EH (cell line): ENCODE measurements around the gene KMT2A.
"Not testable (repeated sequence)": the region's sequence is repeated elsewhere in the genome, so short reads cannot be mapped to it uniquely, and the experiment has no call there.

Experiments used
- DNase-seq: peaks from one replicate; pipeline ENCODE4 v3.0.0-alpha.2; 2015; ENCODE audit warnings: low read depth

The KMT2A gene

GRCh38 chr11:118435893-118436624, at the start of gene KMT2A:
TSS of gene KMT2A (plus strand) at chr11:118436492. CDS start at chr11:118436513, 21 bp downstream.
- peak; percentile 96 for DNase-seq

DNA sequence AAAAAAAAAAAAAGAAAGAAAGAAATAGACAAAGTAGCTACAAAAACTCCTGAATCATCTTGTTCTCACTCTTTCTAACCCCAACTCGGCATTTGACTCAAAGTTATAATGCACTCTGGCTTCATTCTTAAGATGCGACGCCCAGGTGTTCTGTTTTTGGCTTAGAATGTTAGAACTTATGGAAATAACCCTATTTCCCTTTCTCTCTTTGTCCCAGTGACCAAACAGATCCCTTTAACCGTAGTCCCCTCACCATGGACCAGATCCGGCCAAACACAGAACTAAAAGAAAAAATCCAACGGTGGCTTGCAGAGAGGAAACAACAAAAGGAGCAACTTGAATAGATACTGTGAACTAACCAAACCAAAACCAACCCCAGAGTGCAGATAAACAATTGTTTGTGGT, 40.2 kb upstream of the KMT2A start:
- DNase-seq: no peak

- DNase-seq: no peak
These were observed 38.8 kb upstream of the KMT2A start for GRCh38 chr11:118397448-118397847.

GRCh38 chr11:118398791-118399559, 37.3 kb upstream of the KMT2A start:
- no peak for DNase-seq

DNA sequence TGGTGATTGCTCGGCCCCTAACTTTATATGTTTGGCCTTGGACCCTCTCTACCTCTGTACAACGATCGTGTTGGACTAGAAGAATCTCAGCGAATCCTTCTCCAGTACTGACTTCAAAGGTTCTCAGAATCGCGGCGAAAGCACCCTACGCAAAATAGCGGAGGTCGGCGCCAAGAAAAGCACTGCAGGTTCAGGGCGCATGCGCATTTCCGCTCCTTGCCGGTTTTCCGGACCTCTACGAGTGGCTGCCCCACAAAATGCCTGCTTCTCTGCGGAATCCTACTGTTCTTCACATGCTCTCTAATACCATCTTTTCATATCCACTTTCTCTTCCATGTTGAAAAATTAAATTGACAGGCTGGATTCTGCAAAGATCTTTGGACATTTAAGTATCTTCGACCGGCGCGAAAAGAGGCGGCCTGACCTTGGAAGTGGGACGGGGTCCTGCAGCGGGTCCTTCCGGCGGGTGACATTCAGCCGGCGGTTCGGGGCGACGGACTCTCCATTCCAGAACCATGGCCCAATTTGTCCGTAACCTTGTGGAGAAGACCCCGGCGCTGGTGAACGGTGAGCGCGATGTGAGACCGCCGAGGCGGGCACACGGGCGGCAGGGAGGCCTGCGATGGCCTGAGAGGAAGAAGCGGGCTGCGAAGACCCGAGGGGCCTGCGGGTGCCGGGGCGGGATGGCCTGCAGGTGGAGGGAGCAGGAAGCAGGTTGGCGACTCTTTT, 35.0 kb upstream of the KMT2A start, which contains the start of gene ATP5MG:
TSS of gene ATP5MG (plus strand) at position 456 of the 729 bp plus-strand sequence. CDS start at position 516, 60 bp downstream.
- peak; percentile 91 for DNase-seq

DNA sequence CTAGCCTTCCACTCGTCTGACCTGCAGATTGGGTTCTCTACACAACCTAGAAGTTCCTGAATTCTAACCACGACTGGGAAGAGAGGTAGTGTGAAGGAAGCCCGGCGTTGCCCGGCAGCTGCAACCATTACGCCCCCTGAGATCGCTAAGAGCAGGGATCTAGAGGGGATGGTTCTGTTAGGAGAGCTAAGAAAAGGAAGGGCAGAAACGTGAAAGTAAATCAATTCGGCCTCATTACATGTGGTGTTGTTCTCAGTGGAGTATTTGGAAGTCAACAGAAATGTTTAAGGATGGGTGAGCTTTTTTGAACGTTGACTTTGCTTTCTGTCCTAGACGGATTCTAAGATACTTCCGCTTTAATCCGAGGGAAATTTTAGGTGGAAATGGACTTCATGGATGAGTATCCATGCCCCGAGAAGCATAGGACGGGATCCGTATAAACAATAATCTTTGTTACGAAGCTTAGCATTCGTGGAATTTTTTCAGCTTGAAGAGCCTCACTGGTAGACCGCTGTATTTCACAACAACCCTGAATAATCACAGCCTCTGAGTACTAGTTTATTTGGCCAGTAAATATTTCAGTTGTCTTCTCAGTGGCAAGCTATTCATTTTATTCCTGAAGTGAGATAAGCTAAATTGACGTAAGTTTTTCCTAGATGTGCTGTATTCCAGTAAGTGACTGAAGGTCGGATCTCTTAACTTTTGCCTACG, 34.3 kb upstream of the KMT2A start:
- peak; percentile 92 for DNase-seq

DNA sequence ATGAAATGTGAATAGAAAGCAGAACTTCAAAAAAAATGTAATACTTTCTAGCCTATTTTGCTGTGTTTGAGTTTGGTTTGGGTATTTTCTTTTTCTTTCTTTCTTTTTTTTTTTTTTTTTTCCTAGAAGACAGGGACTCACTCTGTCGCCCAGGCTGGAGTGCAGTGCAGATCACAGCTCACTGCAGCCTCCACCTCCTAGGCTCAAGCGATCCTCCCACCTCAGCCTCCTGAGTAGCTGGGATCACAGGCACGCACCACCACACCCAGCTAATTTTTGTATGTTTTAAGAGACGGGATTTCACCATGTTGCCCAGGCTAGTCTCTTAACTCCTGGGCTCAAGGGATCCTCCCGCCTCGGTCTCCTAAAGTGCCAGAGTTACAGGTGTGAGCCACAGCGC, 33.7 kb upstream of the KMT2A start:
- not testable (repeated sequence) for DNase-seq

DNA sequence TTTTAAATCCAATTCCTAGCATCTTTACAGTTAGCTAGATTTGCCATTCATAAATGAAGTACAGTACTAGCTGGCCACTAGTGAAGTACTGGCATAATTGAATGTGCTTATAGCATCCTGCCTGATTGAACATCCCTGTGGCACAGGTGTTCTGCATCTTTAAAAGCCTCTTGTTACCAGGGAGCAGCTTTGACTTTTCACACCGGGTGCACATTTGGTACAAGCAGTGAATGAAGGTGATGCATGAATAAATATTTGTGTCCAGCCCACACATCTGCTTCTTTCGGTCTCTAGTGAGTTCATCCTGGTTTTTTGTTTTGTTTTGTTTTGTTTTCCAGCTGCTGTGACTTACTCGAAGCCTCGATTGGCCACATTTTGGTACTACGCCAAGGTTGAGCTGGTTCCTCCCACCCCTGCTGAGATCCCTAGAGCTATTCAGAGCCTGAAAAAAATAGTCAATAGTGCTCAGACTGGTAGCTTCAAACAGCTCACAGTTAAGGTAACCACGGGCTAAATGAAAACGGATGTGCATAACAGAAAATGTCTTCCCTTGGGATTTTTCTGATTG, 29.6 kb upstream of the KMT2A start:
- DNase-seq: peak; percentile 16

GRCh38 chr11:118410055-118410745, 26.1 kb upstream of the KMT2A start:
- no peak for DNase-seq

GRCh38 chr11:118411530-118411929, 24.8 kb upstream of the KMT2A start:
- DNase-seq: no peak

- DNase-seq: no peak
These were observed 23.4 kb upstream of the KMT2A start for GRCh38 chr11:118412921-118413320.

- DNase-seq: no peak
These were observed 21.1 kb upstream of the KMT2A start for GRCh38 chr11:118415062-118415738.

- peak; percentile 97 for DNase-seq
These were observed 20.6 kb upstream of the KMT2A start for GRCh38 chr11:118415739-118416068.

DNA sequence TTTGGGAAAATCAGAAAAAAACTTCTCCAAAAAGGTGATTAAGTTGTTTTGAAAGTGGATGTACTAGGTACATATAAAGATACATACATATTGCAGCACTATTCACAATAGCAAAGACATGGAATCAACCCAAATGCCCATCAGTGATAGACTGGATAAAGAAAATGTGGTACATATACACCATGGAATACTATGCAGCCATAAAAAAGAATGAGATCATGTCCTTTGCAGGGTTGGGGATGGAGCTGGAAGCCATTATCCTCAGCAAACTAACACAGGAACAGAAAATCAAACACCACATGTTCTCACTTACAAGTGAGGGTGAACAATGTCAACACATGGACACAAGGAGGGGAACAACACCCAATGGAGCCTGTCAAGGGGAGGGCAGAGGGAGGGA, 19.4 kb upstream of the KMT2A start:
- not testable (repeated sequence) for DNase-seq

DNA sequence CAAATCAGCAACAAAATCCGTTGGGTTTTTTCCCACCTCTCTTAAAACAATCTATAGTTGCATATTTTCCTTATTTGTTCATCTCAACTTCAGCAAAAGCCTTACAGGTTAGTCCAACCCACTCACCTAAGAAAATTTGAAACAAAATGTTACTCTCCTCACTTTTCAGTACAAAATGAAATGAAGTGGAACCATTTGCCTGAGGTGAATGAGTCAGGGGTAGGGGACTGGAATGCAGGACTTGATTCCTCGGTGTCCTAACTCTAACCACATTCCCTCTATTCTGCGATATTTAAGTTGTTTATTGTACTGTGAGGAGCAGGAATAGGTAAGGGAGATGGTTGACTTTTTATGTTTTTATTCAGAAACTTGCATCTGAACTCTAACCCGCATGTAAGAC, 18.5 kb upstream of the KMT2A start:
- no peak for DNase-seq

DNA sequence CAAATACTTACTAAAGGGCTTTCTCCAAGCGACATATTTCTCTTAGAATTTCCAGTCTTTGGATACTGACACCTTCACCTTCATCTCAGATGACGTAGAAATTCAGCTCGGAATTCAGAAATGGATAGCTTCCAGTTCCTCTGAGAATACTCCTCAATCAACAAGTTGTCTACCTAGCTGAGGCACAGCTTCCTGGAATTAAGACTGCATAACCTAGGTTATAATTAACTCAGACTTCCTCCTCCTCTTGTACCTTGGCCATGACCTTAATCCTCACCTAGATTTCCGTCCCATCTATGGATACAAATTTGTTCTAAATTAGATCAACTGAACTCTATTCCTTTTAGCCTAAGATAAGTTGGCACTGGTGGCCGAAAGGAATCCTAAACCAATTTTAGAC, 17.5 kb upstream of the KMT2A start:
- DNase-seq: no peak

DNA sequence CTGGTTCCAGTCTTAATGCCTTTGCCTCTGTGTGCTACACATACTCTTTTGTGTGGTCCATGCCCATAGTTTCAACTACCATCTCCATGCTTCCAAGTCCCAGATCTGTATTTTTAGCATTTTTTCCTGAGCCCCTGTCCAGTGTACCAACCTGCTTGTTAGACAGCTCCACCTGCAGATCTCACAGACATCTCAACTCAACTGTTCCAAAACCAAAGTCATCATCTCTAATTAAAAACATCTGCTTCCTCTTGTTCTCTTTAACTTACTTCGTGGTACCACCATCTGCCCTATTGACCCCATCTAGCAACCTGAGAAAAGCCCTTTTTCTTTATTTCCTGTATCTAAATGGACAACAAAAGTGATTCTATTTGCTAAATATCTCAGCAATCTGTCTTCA, 8.6 kb upstream of the KMT2A start:
- DNase-seq: no peak

GRCh38 chr11:118430956-118431355, 5.3 kb upstream of the KMT2A start:
- DNase-seq: no peak

DNA sequence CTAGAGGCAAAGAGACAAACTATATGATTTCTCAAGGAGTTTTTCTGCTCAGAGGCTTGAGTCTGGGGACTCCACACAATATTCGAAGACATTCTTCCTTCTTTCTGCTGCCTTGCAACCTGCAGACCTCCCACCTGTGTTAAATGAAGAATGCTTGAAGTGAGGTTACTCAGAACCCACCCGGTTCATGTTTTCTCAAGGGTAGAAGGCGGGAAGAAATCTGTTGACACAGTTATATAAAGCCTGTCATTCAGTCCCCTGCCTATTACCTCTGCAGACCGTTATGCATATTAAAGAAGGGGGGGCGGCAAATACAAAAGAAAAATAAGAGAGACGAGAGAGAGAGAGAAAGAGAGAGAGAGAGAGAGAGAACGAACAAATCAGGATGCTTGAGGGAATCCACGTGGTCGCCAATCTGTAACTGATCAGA, 2.2 kb upstream of the KMT2A start:
- peak; percentile 40 for DNase-seq

GRCh38 chr11:118434553-118435289, 1.6 kb upstream of the KMT2A start:
- peak; percentile 50 for DNase-seq
